Activated T-cell treated with anti-CD3 and anti-CD28 coated beads for 24 hours (primary cell): ENCODE results near the gene EDN2.

Source experiments
- DNase-seq: peaks from one replicate; pipeline ENCODE4 v3.0.0-alpha.2; 2020; ENCODE audit warnings: low read depth

The EDN2 gene

GRCh38 chr1:41484402-41485241 is at the start of gene EDN2:
TSS of gene EDN2 (minus strand) at chr1:41484683. CDS start at chr1:41484601, 82 bp downstream.
- no peak for DNase-seq

DNA sequence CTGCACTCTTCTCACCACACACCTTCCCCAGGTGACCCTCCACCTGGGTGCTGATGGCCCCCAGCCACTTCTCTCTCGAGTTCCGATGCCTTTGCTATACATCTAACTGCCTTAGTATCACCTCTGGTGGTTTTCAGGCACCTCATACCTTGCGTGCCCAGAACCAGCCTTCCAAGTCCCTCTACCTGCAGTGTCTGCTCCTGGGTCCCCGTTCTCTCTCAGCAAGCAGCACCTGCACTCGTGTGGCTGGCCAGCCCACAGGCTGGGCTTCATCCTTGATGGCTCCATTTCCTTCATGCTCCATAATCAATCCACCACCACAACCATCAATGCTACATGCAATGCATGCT is 49.2 kb upstream of the EDN2 start:
- no peak for DNase-seq

DNA sequence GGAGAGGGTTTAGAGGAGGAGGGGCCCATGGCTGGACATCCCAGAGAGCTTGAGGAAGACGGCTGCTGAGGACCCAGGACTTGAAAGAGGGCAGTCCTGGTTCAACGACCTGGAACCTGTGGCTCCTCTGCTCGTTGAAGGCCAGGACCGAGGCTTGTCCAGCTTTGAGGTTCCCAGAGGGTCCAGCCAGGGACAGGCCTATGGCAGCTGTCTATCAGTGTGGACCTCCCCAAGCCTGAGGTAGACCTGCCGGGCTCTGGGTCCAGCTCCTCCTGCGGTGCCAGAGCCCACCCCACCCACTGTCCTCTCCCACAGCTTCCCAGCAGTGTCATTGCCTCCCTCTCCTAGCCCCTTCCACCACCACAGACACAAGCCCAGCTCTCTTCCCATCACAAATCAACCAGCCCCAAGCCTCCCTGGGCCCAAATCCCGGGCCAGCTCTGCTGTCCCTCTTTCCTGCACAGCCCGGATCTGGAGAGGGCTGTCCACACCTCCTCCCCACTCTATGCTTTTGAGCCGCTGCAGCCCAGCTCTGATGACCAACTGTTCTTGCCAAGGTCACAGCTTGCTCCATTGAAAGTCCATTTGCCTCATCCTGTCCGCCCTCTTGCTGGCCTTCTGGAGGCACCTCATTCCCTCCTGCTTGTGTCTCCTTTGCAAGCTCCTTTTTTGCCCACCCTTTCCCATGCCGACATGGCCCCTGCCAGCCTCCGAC is 48.7 kb upstream of the EDN2 start:
- DNase-seq = no peak

DNA sequence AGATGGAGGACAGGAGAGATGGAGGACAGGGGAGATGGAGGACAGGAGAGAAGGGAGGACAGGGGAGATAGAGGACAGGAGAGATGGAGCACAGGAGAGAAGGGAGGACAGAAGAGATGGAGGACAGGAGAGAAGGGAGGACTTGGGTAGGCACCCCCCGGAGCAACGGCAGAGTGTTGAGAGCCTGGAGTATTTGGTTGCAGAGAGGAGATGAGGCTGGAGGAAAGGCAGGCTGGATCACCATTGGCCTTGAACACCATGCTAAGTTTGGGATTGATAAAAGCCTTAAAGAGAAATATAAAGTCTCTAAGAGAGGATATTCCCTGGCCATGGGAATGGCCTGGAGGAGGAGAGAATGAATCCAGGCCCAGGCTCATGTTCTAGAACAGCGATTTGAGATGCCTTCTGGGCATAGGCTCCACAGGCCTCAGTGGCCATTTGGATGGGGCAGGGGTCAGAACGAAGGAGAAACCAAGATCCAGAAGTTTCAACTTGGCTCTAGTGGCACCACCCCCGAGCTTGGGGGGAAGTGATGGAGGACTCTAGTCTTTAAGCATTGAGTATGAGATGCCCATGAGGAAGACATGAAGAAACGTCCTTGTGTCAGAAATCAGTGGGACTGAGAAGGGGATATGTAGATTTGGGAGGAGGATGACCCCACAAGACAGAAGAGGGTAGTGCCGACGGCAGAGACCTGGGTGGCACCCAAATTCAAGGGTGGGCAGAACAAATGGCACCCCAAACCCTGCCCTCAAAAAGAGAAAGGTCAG is 47.9 kb upstream of the EDN2 start:
- DNase-seq = no peak

DNA sequence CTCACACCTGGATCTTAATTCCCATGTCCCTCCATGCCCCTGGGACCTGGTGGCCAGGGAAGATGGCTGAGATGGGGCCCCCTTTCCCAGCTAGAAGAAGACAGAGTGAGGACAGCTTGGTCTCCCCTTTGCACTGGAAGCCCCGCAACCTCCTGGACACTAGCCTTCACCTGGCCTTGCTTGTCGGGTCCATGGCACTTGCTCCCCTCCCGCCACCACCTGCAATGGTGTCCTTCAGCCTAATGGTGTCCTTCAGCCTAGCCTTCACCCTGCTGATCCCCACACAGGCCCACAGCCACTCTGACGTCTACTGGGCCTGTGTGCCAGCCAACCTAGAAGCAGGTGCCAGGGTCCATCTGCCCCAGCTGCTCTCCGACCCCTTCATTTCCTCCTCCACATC is 45.9 kb upstream of the EDN2 start:
- no peak for DNase-seq

GRCh38 chr1:41529621-41530395 is 45.3 kb upstream of the EDN2 start:
- no peak for DNase-seq

- DNase-seq = no peak
Measured at GRCh38 chr1:41528726-41529605, 44.5 kb upstream of the EDN2 start.

- no peak for DNase-seq
Measured at GRCh38 chr1:41528106-41528505, 43.6 kb upstream of the EDN2 start.

DNA sequence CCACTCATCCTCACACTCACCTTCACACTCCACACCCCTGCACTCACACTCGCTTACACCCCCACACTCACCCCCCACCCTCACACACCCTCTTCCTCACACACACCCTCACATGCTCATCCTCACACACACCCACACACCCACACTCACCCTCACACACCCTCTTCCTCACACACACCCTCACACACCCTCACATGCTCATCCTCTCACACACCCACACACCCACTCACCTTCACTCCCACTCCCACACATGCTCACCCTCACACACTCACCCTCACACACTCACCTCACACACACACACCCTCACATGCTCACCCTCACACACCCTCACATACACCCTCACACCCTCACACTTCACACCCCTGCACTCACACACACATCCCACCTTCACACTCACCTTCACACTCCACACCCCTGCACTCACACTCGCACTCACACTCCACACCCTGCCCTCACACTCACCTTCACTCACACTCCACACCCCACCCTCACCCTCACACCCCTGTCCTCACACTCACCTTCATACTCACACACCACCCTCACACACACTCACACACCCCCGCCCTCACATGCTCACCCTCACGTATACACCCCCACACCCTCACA is 42.6 kb upstream of the EDN2 start:
- DNase-seq = no peak

- no peak for DNase-seq
Measured at GRCh38 chr1:41525891-41526587, 41.6 kb upstream of the EDN2 start.

DNA sequence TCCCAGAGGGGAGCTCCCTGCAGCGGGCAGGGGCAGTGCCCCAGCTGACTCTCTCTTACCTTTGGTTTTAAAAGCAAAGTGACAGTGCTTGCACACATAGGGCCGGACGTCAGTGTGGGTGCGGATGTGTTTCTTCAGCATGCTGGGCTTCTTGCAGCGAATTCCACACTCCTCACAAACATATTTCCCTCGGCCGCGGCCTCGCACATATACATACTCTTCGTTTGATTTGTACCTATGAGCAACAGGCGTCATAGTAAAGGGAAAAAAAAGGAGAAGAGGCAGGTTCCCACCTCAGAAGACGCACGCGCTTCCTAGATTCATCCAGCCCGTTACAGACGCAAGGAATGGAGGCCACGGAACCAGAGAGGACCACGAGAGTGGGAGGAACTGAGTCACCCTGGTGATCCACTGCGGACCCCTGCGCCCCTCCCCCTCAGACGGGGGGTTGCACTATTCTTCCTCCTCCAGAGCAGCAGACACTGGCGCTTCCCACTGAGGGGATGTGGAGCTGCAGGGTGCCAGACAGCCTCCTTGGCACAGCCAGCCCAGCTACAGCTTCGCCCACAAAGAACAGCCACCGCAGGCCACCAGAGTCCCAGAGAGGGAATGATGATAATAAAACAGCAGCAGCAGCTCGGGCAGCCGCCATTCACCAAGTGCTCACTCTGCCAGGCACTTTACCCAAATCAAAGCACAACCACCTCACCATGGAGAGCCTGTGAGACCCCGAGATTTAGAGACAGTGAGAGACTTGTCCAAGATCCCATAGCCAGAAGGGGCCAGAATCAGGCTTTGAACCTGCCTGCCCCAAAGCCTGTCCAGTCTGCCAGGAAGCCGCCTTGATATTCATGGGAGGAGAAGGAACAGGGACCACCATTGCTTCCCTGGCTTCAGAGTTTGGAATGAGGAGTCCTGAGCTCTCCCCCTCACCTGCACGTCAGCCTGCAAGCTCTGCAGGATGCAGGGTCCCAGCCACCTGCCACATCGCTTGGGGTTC is 40.5 kb upstream of the EDN2 start:
- DNase-seq = no peak

GRCh38 chr1:41523949-41524675 is 39.6 kb upstream of the EDN2 start:
- DNase-seq = no peak

- DNase-seq = no peak
Measured at GRCh38 chr1:41523071-41523470, 38.6 kb upstream of the EDN2 start.

- no peak for DNase-seq
Measured at GRCh38 chr1:41521766-41522165, 37.3 kb upstream of the EDN2 start.

DNA sequence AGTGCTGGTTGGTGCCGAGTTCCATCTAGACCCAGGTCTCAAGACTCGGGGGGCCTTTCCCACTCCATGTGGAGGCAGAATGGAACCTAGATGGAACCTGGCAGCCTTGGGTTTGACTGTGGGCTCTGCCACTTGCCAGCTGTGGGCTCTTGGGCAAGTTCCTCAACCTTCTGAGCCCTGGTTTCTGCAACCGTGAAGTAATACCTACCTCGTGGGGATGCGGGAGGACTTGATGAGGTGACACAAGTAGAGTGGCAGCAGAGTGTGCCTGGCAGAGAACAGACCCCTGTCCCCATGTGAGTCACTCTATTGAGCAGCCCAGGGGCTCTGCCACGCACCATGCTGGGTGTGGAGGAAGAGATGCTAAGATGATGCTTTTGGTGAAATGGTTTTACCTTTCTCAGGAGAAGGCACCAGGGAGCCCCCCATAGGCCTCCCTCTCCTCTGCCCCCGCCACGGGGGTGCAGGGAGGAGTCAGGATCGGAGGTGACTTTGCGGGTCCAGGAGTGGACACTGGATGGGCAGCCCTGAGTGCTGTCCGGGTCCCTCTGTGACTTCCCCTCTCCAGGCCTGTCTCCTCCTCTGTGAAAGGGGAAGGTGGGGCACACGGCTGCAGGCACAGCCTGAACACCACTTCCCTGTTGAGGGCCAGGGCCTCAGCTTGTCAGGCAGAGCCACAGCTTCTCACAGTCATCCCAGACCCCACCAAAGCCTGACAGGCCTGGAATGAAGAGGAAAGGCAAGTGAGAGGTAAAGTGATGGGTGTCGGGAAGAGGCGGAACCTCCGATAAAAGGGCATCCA is 36.7 kb upstream of the EDN2 start:
- DNase-seq = no peak

DNA sequence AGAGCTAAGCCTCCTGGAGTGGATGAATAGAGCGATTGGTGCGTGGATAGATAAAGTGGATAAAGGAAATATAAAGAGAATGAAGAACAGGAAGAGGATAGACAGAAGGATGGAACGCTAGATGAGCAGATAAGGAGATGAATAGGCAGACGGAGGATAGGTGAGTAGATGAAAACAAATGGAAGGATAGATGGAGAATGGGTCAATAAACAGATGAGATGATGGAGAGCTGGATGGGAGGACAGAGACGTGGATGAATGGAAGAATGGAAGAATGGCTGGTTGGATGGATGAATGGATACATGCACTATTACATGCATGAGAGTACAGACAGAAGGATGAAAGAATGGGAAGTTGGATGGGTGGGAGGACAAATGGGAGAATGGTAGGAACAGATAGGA is 35.2 kb upstream of the EDN2 start:
- DNase-seq = no peak

DNA sequence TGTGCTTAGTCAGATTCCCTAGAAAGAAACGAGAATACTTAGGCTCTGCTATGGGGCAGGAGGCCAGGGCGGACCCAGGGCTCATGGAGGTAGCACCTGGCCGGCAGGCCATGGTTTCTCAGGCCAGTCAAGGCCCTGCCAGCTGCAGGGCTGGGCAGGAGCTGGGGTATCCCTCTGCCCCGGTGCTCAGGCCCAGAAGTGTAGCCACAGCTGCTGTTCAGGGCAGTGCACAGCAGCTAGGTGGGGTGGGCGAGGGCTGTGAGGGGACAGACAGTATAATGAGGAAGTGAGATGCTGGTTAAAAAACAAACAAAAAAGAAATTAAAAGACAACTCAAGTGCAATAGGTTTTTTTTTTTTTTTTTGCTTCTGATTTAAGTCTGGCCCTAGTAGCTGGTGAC is 34.0 kb upstream of the EDN2 start:
- DNase-seq = no peak
